Upper lobe of left lung (tissue), 6 donors: ENCODE results near the gene MYB. TPM values are rescaled to one million over a fixed set of nuclear protein-coding genes. Genes with fewer than 3 reads are reported as not detected.
"Not testable (repeated sequence)": the region's sequence is repeated elsewhere in the genome, so short reads cannot be mapped to it uniquely, and the experiment has no call there.

Experiments used
- ATAC-seq, 2 donors: fragments of 200-7000 bp; cut with Tn5 transposase; one replicate each; pipeline ENCODE4 v1.9.1; 2022; ENCODE audit warnings: mild to moderate bottlenecking in 2 of 2, moderate library complexity in 2 of 2; ENCODE audit not compliant: low FRiP score in 2 of 2
- DNase-seq, 2 donors: peaks; one replicate each; pipeline ENCODE4 v3.0.0-alpha.2; 2019 to 2020
- H3K27ac ChIP-seq, 4 donors: fragments of 200-600 bp; sonication (generic); one replicate each; pipeline ENCODE4 v1.5.1; 2016 to 2019
- H3K27me3 ChIP-seq, 4 donors: fragments of 200-600 bp; sonication (generic); one replicate each; pipeline ENCODE4 v1.5.1; 2017 to 2019
- H3K36me3 ChIP-seq, 4 donors: fragments of 200-600 bp; sonication (generic); one replicate each; pipeline ENCODE4 v1.5.1; 2016 to 2019
- H3K4me1 ChIP-seq, 4 donors: fragments of 200-600 bp; sonication (generic); one replicate each; pipeline ENCODE4 v1.5.1; 2018 to 2019
- H3K4me3 ChIP-seq, 4 donors: fragments of 200-600 bp; sonication (generic); one replicate each; pipeline ENCODE4 v1.5.1; 2017 to 2019; ENCODE audit warnings: mild to moderate bottlenecking in 2 of 4, moderate library complexity in 1 of 4
- H3K9me3 ChIP-seq, 4 donors: fragments of 200-600 bp; sonication (generic); one replicate each; pipeline ENCODE4 v1.5.1; 2018 to 2019
- EP300 ChIP-seq, 4 donors: sonication (generic); formaldehyde crosslinking; IDR thresholded peaks; one replicate each; pipeline ENCODE4 v1.5.1; 2017; ENCODE audit warnings: antibody characterized with exemption in 4 of 4, control low read depth in 2 of 4
- POLR2A ChIP-seq, 4 donors: fragments of 450-650 bp; IDR thresholded peaks; one replicate each; pipeline ENCODE4 v1.5.1; 2016 to 2017; ENCODE audit warnings: antibody characterized with exemption in 4 of 4, mild to moderate bottlenecking in 2 of 4
- POLR2AphosphoS5 ChIP-seq, 2 donors: sonication (generic); formaldehyde crosslinking; IDR thresholded peaks; one replicate each; pipeline ENCODE4 v1.5.1; 2017; ENCODE audit warnings: antibody characterized with exemption in 2 of 2
- WGBS, 2 donors: methylation state at CpG; one replicate each; pipeline ENCODE4 v1.1.5; 2017 to 2018; 5-methylcytosine and 5-hydroxymethylcytosine counted together
- total RNA-seq, 6 donors: library from RNA; depleted of rRNA in 4 of 6; stranded (reverse); fragments of >200 nt in 4 of 6; gene quantifications; one replicate each; pipeline versions ENCODE4 v1.1.0 to v1.2.1, GENCODE V29; 2016 to 2021
- TF ChIP-seq, protein P1 (sequence below), 6 experiments: fragments of 450-650 bp in 4 of 6; fragments of 200-600 bp in 2 of 6; sonication (generic) in 2 of 6; IDR thresholded peaks; one replicate each; pipeline ENCODE4 v1.5.1; 2016 to 2019; ENCODE audit warnings: antibody characterized with exemption in 6 of 6
- donor health status: DM: no; HTN: no; CAD: no; lungs with moderate emphysema.
- donor health status: DM: no; HTN: yes; CAD: no; lungs with severe emphysema.

The MYB gene
- total RNA-seq, 6 donors from 2014 or later = 1.9 to 17.2 (median 4.7) TPM

DNA sequence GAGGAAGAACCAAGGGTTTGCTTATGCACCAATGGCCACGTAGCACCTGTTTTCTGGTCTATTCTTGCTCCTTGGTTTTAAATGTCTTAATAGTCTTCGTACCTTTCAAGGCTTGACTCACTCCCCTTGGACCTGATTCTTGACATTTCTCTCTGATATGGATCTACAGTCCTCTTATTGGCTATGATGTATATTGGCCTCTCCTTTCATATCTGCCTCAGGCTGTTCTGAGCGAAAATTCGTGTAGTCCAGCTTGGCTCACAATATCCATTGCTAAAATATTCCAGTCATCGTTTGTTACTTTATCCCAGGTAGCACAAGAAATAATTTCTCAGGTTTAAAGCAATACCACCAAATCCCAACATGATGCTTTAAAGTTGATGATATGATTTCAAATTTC lies 59.6 kb downstream of the MYB start:
- H3K27me3 ChIP-seq = no peaks in the 10 kb centered on the region
- H3K36me3 ChIP-seq = no peaks in the 10 kb centered on the region
- TF ChIP-seq POLR2AphosphoS5 (IDR thresholded peaks at IDR 0.05) (no peak), EP300 (IDR thresholded peaks at IDR 0.05) (no peak), POLR2A (IDR thresholded peaks at IDR 0.05) (no peak)
- TF ChIP-seq, protein P1, sequence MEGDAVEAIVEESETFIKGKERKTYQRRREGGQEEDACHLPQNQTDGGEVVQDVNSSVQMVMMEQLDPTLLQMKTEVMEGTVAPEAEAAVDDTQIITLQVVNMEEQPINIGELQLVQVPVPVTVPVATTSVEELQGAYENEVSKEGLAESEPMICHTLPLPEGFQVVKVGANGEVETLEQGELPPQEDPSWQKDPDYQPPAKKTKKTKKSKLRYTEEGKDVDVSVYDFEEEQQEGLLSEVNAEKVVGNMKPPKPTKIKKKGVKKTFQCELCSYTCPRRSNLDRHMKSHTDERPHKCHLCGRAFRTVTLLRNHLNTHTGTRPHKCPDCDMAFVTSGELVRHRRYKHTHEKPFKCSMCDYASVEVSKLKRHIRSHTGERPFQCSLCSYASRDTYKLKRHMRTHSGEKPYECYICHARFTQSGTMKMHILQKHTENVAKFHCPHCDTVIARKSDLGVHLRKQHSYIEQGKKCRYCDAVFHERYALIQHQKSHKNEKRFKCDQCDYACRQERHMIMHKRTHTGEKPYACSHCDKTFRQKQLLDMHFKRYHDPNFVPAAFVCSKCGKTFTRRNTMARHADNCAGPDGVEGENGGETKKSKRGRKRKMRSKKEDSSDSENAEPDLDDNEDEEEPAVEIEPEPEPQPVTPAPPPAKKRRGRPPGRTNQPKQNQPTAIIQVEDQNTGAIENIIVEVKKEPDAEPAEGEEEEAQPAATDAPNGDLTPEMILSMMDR (IDR thresholded peaks at IDR 0.05) = no peak
- 90 to 91% methylated on average over 5 of the region's 5 CpGs for WGBS, 2 donors
- H3K4me1 ChIP-seq = no peaks in the 10 kb centered on the region
- no peak for DNase-seq
- H3K9me3 ChIP-seq = no peaks in the 10 kb centered on the region
- no peak for ATAC-seq
- H3K27ac ChIP-seq = no peak overlapping the region
- H3K4me3 ChIP-seq = no peak overlapping the region

GRCh38 chr6:135243871-135244796 lies 63.0 kb downstream of the MYB start:
- no peak for ATAC-seq
- no peak overlapping the region for H3K4me3 ChIP-seq
- H3K36me3 ChIP-seq = no peaks in the 10 kb centered on the region
- WGBS, 2 donors = 82 to 88% methylated on average over 7 of the region's 7 CpGs
- no peaks in the 10 kb centered on the region for H3K9me3 ChIP-seq
- no peak overlapping the region for H3K27ac ChIP-seq
- H3K4me1 ChIP-seq = no peaks in the 10 kb centered on the region
- no peak for DNase-seq
- H3K27me3 ChIP-seq = no peaks in the 10 kb centered on the region
- no peak for TF ChIP-seq EP300 (IDR thresholded peaks at IDR 0.05)
- TF ChIP-seq, protein P1 (IDR thresholded peaks at IDR 0.05) = no peak
- no peak for TF ChIP-seq POLR2AphosphoS5 (IDR thresholded peaks at IDR 0.05)
- no peak for TF ChIP-seq POLR2A (IDR thresholded peaks at IDR 0.05)

DNA sequence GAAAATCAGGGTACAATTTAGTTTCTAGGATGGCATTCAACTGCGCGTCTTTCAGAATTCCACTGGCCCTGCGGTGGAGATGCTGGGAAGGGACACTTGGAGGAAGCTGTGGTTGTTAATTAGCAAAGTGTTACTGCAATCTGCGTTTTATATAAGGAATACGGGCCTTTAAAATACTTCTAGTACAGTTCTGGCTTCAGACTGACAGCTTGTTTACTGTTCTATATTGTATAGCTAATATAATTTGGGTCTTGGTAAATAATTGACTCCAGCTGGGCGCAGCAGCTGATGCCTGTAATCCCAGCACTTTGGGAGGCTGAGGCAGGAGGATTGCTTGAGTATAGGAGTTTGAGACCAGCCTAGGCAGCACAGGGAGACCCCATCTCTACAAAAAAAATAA lies 63.7 kb downstream of the MYB start:
- Histone ChIP-seq H3K4me3 (no peak overlapping the region), H3K36me3 (no peaks in the 10 kb centered on the region), H3K27ac (no peak overlapping the region), H3K9me3 (no peaks in the 10 kb centered on the region), H3K27me3 (no peaks in the 10 kb centered on the region), H3K4me1 (no peaks in the 10 kb centered on the region)
- 83 to 84% methylated on average over 6 of the region's 6 CpGs for WGBS, 2 donors
- ATAC-seq (no peak), DNase-seq (no peak)
- TF ChIP-seq POLR2AphosphoS5 (IDR thresholded peaks at IDR 0.05) (no peak), EP300 (IDR thresholded peaks at IDR 0.05) (no peak), POLR2A (IDR thresholded peaks at IDR 0.05) (no peak)
- TF ChIP-seq, protein P1 (IDR thresholded peaks at IDR 0.05) = no peak

GRCh38 chr6:135246412-135247012 lies 65.4 kb downstream of the MYB start:
- not testable (repeated sequence) for H3K4me3 ChIP-seq, H3K27me3 ChIP-seq, H3K27ac ChIP-seq, H3K36me3 ChIP-seq, DNase-seq, H3K9me3 ChIP-seq, H3K4me1 ChIP-seq, ATAC-seq
- 92% methylated on average over 8 of the region's 8 CpGs for WGBS, 2 donors

- Histone ChIP-seq H3K9me3 (no peaks in the 10 kb centered on the region), H3K27me3 (no peaks in the 10 kb centered on the region), H3K4me1 (peaks cover 0 to 11% (median 8%) of the 10 kb centered on the region in 4 donors), H3K4me3 (no peak overlapping the region), H3K27ac (no peak overlapping the region), H3K36me3 (no peaks in the 10 kb centered on the region)
- no peak for DNase-seq
- ATAC-seq = peak in 1 of 2 donors; percentile 33
- TF ChIP-seq, protein P1 (IDR thresholded peaks at IDR 0.05) = no peak
- TF ChIP-seq EP300 (IDR thresholded peaks at IDR 0.05) (no peak), POLR2AphosphoS5 (IDR thresholded peaks at IDR 0.05) (no peak)
- 59 to 76% methylated on average over 9 of the region's 9 CpGs for WGBS, 2 donors
These were observed 69.1 kb downstream of the MYB start for GRCh38 chr6:135250234-135250633.
